DLD1 (cell line): ENCODE data around the gene UNC50.

Experiments used
- in situ Hi-C: cut with HindIII; loops from 2 replicates; pipeline ENCODE4 v1.10.0; 2017; ENCODE audit warnings: low sequenced_read_pairs

The UNC50 gene, protein sequence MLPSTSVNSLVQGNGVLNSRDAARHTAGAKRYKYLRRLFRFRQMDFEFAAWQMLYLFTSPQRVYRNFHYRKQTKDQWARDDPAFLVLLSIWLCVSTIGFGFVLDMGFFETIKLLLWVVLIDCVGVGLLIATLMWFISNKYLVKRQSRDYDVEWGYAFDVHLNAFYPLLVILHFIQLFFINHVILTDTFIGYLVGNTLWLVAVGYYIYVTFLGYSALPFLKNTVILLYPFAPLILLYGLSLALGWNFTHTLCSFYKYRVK

DNA sequence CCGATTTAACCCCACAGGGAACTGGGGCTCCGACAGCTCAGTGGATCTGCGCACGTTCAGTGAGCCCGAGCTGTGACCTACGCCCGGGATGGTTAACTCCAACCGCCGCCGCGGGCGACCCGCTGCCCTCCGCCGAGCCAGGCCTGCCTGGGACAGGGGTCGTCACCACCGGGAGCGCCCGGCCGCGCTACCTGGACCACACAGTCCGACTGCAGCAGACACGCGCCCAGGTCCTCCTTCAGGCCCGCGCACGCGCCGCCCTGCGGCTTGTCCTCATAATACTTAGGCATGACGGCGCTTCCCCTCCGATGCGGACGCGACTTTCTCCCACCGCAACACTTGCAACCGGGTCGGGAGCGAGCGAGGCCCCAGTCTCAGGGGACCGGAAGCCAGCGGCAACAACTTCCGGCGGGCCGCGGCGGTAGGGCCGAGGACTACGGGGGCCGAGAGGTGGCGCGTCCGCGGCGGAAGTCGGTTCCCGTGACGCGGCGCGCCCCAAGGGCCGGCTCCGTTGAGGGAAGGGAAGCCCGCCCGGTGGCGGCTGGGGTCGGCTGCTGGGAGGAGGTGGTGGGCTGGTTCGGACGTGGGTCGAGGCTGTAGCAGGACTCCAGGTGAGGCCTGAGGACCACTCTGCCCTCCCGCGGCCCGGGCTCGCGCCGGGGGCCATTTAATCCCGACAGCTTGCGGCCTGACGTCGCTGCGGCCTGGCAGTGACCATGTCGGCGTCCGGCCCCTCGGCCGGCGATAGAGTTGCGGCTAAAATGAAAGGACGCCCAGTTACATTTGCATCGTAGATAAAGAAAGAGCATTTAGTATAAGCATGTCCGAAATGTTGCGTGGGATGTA lies at the start of gene UNC50, which contains the start of gene COA5:
TSS of gene UNC50 (plus strand) at position 474 of the 846 bp plus-strand sequence. CDS start 1,171 bp downstream, outside the sequence.
TSS of gene COA5 (minus strand) at position 397 of the 846 bp plus-strand sequence. CDS start at position 290, 107 bp downstream.
- in situ Hi-C loops: no loop called here

DNA sequence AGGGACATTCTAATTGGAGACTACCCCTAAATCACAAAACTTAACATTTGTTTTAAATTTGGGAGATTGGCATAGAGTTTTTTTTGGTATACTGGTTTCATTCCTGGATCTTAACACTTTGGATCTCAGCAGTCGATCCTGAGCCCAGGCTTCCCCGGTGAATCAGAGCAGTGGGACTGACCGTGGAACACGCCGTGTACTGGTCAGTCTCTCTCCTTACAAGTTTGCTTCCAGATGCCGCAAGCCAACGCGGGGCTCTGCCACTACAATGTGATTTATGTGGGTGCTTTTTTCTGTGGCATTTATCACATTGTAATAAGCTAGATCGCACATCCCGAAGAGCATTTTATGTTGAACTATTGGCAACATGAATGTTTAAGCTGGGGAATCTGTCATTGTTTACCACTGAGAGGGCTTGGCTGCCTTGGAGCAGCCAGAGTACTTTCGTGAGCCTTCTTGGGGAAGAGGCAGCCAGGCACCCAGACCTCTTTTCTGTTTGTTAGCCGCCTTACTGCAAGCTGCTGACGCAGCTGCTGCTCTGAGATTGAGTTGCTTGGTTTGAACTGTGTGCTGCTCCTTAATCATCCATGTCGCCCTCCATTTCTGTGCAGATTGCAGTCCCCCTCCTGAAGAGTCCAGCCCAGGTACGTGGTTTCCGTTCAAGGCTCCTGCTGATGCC lies 49.4 kb upstream of the UNC50 start:
- in situ Hi-C loops: no loop called here

DNA sequence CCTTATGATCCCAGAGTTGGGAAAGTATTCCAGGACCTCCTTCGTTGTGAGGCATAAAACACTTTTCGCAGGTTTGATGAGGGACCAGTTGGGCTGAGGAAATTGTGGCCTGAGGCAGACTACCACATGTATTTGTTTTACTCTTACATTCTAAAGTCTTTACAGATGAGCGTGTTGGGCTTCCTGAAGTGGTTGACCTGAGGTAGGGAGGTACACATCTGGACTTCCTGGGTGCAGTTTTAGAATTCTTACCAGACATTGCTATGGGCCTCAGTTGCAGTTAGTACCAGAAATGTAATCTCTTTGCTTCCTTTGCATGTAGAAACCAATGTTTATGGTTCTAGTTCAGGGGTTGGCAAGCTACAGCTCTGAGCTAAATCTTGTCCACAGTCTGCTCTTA lies 48.8 kb upstream of the UNC50 start:
- in situ Hi-C loops: no loop called here

DNA sequence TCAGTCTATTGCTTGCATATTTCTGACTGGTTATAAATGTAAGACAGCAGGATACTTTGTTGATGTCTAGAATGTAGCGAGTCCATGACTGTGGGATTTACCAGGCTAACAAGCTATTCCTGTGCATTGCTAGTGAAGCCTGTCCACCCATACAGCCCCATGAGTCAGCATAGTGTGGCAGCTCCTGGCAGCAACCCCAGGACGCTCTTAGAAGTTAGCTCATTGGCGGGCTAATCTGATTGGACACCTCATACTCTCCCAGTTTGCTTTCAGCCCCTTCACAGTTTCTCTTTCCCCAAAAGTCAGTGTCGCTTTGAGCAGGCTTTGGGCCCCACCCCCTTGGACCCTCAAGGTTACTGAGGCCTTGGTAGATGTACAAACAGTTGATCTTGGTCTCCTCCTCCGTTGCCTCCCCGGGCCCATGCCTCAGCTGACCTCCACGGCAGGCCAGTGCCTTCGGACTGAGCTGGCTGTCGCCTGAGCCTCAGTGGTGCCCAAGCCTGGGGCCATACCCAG lies 48.1 kb upstream of the UNC50 start:
- in situ Hi-C loops: no loop called here

DNA sequence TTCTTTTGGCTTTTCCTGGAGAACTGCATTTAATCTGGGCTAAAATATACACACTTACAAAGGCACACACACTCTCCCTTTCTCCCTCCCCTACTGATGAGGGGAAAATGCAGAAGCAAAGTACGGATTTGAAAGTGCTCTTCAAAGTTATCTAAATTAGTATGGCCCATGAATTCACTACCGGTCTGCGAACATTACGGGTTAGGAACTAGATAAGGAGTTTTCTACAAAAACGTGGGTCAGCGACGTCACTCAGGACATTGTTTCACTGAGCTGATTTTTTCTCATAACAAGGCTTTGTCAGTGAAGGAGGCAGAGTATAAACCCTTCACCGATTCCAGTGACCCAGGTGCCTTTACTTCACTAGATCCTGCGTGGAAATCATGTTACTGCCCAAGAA lies 47.4 kb upstream of the UNC50 start:
- in situ Hi-C loops: no loop called here

DNA sequence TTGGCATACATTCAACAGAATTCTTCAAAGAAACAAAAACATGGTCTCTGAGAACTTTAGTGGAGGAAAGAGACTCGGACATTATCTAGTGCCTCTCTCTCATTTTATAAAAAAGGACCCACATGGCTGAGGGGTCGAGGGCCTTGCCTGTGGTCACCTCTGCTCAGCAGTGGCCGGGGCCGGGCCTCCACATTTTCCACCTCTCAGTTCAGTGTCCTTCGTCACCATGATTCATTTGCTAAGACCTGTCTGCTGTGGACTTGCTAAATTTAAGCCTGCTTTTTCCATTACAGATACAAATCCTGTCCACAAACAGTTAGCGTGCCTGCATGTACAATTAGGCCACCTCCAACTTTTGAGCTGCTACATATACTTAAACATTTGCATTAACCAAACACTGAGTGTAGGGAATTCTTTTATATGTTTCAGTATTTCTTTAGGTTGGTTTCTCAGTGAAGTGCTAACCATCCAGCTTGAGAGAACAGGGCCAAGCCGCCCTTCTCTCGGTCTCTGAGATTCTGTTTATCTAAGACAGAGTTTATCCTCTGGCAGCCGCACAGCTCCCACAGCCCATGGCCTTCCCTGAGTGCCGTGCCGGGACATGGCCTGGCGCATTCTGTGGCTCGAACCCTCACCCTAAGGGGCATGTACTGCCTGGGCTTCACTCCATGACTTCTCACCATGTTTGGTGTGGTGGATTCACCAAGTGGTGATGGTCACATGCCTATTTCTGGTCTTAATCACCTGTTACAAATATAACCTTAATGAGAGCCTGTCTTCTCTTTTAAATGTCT lies 46.3 kb upstream of the UNC50 start:
- in situ Hi-C loops: no loop called here

DNA sequence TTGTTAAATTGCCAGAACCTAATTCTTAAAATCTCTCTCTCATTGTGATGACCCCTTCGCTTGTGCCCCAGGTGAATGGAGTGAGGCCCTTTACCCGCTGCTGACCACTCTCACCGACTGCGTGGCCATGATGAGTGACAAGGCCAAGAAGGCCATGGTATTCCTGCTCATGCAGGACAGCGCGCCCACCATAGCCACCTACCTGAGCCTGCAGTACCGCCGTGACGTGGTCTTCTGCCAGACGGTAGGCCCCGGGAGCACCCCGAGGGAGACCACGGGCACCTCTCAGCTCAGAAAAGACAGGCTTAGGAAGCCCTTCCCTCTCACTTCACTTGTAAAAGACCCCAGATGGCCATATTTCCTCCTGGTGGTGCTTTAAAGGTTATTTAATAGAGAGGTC lies 45.0 kb upstream of the UNC50 start:
- in situ Hi-C loops: no loop called here

GRCh38 chr2:98564541-98565132 lies 43.8 kb upstream of the UNC50 start:
- in situ Hi-C loops: no loop called here

DNA sequence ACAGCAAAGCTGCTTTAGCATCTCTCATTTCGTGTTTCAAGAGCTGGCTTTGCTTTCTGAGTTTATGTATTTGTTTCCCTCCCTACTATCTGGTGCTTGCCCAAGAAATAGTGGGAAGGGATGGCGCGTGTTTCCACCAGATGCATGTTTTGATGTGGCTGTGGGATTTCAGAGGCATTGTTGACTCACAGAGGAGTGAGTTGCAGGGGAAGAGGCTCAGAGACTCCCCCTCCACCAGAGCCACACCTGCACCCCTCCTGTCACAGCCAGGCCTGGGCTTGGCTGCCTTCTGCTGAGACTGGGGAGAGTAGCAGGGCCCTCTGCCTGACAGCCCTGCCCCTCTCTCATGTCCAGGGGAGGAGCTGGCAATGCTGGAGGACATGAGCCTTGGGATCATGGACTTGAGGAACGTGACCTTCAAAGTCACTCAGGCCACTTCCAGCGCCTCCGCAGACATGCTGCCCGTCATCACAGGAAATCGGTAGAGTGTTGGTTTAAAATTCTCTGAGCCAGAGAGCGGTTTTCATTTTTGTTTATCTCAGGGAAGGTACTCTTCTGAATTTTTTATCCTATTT lies 43.0 kb upstream of the UNC50 start:
- in situ Hi-C loops: no loop called here

DNA sequence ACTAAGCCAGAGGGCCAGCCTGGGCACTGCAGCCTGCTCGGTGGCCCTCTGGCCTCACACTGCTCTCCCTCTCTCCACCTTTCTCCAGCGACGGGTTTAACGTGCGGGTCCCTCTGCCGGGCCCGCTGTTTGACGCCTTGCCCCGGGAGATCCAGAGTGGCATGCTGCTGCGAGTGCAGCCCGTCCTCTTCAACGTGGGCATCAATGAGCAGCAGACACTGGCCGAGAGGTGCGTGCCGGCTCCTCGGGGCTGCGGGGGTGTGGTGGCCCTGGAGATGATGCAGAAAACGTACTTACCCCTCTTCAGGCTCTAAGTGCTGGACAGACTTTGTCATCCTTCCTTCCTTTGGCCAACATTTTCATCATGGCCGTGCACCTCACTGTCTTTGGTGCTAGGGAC lies 42.4 kb upstream of the UNC50 start:
- in situ Hi-C loops: no loop called here

- in situ Hi-C loops: no loop called here
Observed at GRCh38 chr2:98568161-98568956, 40.0 kb upstream of the UNC50 start.

GRCh38 chr2:98569197-98569793 lies 39.1 kb upstream of the UNC50 start:
- in situ Hi-C loops: no loop called here

GRCh38 chr2:98569915-98570314 lies 38.5 kb upstream of the UNC50 start:
- in situ Hi-C loops: no loop called here

DNA sequence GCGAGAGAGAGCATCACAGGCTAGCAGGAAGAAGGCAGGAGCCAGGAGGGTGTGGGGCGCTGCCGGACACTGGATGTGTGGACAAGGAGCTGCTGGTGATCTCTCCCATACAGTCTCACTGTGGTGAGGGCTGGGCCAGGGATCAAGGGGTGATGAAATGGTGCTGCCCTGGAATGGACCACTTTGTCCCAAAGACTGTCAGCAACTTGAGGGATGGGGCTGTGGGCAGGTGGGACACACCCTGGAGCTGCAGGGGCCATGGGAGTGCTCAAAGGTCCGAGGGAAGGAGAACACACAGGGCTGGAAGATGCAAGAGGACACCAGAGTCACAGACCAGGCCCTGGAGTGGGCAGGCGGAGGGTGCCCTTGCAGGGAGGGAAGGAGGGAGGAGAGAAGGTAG lies 38.0 kb upstream of the UNC50 start:
- in situ Hi-C loops: no loop called here

DNA sequence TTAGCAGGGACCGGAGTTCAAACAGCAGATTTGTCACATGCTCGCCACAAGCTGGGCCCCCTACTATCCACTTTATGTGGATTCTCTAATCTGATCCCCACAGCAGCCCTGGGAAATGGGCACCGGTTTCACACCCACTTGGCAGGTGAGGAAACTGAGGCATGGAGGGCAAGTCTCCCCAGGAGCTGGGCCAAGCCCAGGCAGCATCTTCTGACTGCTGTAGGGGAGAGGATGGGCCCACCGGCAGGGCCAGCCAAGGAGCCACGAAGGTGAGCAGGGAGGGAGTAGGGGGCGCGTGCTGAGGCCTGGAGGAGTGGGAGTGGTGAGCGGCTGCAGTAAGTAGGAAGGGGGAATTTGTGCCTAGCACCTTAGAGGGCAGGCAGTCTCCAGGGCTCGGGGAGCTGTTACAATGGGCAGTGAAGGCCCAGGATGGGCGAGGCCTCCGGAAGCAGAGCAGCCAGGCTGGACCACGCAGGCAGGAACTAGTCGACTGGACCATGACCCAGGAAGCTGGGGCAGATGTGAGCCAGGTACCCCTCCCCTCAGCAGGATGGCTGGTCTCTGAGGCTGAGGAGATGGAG lies 37.2 kb upstream of the UNC50 start:
- in situ Hi-C loops: no loop called here

- in situ Hi-C loops: no loop called here
Observed at GRCh38 chr2:98571796-98572195, 36.6 kb upstream of the UNC50 start.

DNA sequence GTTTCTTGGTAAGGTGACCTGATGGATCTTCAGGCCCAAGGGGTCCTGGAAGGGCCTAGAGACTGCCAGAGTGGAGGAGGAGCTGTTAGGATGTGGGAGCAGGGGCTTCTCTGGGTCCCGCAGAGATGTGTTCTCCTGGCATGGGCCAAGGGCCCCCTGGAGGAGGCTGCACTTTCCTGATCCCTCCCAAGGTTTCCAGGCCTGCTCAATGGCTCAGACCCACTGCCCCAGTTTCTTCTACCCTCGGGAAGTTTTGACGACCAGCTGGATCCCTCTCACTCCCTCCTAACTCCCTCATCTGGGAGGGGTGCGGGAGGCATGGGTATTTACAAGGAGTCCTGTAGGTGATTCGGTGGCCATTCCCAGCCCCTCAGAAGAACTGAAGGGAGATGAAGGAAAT lies 36.2 kb upstream of the UNC50 start:
- in situ Hi-C loops: no loop called here

DNA sequence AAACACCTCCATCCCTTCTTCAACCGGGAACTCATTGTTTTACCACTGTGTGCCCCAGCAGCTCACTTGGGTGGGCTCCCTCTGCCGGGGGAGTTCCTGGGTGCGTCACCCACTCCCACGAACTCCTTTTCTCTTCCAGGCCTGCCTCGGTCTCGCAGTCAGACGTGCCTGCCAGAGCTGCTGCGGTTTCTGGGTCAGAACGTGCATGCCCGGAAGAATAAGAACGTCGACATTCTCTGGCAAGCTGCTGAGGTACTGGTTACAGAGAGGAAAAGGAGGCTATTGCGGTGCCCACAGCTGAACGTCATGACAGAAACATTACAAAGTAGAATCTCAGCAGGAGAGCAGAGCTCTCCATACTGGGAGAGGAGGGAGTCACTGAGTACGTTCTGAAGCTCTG lies 35.7 kb upstream of the UNC50 start:
- in situ Hi-C loops: no loop called here
